Measurements from ENCODE around the gene HECW1.
A peak's percentile ranks its signal among the peaks of the same experiment; 100 is the strongest.
"Not testable (repeated sequence)": the region's sequence is repeated elsewhere in the genome, so short reads cannot be mapped to it uniquely, and the experiment has no call there.

HECW1 gene

DNA sequence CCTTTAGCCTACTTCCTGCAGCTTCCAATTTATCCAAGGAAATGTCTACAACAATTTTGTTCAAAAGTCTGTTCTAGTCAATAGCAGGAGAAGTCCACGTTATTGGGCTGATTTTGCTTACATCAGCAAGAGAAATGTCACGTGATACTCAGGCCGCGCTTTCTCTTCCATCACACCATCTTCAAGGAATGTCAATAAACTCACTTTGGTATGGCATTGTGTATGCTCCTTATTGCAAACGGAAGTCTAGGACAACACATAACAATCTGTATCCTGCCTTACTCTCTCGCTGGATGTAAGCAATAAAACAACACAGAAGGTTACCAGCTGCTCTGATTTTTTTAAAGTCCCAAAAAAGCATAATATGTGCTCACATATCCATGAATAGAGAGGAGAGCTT, 453.3 kb downstream of the HECW1 start:
- DNase-seq (ENCODE audit: low spot score) = no peak
- no peak for FAIRE-seq

DNA sequence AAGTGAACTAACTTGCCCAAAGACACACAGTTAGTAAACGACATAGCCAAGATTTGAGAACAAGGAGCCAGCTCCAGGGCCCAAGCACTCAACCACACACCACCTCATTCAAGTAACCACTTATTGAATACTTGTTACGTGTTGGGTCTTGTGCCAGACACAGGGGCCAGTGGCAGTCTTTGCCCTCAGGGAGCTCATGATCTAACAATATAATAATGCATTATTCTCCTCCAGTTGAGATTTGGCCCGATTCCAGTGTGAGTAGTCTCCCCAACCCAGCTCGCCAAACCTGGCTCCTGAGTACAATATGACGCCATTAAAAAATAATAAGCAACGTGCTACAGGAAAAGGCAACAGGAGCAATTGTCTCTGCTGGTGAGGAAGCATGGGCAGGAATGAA, 456.1 kb downstream of the HECW1 start:
- DNase-seq (ENCODE audit: low spot score) = no peak
- FAIRE-seq = no peak

DNA sequence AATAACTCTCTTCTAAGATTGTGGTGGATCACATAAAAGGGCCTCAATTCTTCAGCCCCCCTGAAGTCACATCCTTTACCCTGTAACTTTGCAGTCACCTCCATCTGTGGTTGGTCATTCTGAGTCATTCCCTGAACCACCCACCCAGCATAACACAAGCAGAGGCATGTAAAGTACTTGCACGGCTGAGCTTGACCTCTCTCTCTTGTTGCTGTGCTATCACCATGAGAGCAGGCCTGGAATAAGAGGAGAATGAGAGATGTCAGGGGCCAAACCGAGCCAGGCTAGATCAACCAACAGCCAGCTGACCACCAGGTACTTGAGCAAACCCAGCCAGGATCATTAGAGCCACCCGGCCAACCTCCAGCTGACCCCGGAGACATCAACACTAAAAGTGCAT, 457.0 kb downstream of the HECW1 start:
- no peak for FAIRE-seq
- peak; percentile 53 for DNase-seq (ENCODE audit: low spot score)

GRCh38 chr7:43570688-43571365, 458.4 kb downstream of the HECW1 start:
- DNase-seq (ENCODE audit: low spot score) (no peak), FAIRE-seq (no peak)

GRCh38 chr7:43572516-43573049, 460.1 kb downstream of the HECW1 start:
- DNase-seq (ENCODE audit: low spot score) (peak; percentile 88), FAIRE-seq (peak; percentile 77)

DNA sequence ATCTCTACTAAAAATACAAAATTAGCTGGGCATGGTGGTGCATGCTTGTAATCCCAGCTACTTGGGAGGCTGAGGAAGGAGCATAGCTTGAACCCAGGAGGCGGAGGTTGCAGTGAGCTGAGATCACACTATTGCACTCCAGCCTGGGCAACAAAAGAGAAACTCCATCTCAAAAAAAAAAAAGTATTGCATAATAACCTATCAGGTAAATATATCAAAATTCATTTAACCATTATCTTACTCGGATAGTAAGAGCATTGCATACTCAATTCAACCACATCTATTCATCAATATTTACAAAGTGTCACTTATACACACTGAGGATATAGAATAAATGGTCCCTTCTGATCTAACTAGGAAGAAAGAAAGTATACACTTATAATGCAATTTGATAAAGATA, 461.4 kb downstream of the HECW1 start:
- DNase-seq (ENCODE audit: low spot score); FAIRE-seq: not testable (repeated sequence)

GRCh38 chr7:43575506-43575905, 463.1 kb downstream of the HECW1 start:
- no peak for FAIRE-seq
- DNase-seq (ENCODE audit: low spot score) = no peak

DNA sequence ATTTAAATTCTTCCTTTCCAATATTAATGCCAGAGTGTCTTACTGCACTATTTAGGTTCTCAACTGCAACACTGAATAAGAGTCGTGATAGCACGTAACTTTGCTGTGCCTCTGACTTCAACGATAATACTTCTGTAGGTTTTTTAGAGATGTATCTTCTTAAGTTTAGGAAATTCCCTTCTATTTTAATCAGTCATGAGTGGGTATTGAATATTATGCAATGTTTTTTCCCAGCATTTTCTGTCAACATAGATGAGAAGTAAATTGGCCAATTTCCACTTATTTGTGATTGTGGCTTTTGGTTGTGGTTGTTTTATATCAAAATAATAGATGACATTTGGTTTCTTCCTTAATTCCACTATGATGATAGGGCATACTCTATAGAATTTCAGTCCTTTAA, 463.8 kb downstream of the HECW1 start:
- no peak for DNase-seq (ENCODE audit: low spot score)
- no peak for FAIRE-seq

- FAIRE-seq (no peak), DNase-seq (ENCODE audit: low spot score) (peak; percentile 31)
These were observed 465.1 kb downstream of the HECW1 start for GRCh38 chr7:43577485-43577951.

DNA sequence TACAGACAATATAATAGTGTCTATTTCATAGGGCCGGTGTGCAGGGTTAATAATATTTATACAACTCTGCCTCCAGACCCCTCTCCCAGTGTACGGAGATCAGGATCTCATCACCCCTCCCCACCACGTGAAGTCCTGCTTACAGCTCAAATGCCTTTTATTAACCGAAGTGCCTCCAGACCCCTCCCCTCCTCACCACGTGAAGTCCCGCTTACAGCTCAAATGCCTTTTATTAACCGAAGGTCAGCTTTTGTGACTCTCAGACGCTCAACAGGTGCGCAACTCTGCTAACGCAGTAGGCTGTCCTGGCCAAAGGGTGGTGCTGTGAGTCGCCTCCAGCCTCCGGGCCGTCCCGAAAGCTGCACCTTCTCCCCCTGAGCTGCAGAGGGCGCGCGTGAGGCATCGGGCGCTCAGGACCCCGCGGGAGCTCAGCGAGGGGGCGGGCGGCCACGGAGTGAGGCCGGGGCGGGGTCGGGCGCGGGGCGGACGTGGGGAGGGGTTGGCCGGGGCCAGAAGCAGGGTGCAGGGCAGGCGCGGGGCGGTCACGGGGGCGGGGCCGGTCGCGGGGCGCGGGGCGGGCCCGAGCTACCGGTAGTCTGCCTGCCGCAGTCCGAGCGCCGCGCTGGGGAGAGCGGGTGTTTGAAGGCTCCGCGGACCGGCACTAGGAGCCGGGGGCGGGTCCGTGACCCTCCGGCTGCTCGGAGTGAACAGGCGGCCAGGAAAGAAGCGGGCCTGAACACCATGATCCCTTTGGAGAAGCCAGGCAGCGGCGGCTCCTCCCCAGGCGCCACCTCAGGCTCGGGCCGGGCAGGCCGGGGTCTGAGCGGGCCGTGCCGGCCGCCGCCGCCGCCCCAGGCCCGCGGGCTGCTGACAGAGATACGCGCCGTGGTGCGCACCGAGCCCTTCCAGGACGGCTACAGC, 470.3 kb downstream of the HECW1 start, which contains the start of gene STK17A:
Gene STK17A, plus strand, starts transcription at position 606 of the 921 bp plus-strand sequence. Its CDS starts 136 bp downstream, at position 742.
- DNase-seq (ENCODE audit: low spot score) (peak; percentile 99), FAIRE-seq (peak; percentile 96)

GRCh38 chr7:43583424-43584194, 471.2 kb downstream of the HECW1 start:
- FAIRE-seq (peak; percentile 79), DNase-seq (ENCODE audit: low spot score) (peak; percentile 61)

DNA sequence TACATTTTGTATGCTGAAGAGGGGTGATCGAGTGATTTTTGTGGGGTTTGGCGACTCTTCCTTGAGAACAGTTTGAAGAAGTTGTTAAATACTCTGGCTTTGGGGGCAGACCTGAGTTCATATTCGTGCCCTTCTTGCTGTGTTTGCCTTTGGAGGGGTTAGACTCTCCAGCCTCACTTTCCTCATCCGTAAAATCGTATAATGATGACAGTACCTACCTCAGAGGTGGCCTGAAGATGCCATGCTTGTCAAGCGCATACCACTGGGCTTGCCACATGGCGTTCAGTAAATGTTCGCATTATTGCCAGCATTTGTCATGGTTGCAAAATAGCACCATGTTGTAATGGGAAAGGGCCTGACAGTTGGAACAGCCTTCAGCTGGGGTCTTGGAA, 471.7 kb downstream of the HECW1 start:
- FAIRE-seq = peak; percentile 83
- no peak for DNase-seq (ENCODE audit: low spot score)

- not testable (repeated sequence) for FAIRE-seq; DNase-seq (ENCODE audit: low spot score)
These were observed 472.3 kb downstream of the HECW1 start for GRCh38 chr7:43584733-43585132.

DNA sequence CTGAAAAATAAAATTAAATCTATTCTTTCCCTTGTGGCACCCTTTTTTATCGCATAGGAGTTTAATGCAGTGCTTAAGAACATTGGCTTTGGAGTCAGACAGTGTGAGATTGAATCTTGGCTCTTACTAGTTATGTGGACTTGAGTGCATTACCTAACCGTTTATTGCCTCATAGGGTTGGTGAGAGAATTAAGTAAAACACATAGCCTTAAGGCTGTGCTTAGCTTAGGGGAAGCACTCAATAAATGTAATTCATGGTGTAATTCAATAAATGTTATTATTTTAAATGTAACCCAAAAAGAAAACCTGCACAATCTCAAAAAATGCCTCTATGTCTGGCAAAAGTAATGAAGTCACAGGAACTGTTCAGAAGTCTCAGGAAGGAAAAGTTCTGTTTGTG, 473.1 kb downstream of the HECW1 start:
- FAIRE-seq (no peak), DNase-seq (ENCODE audit: low spot score) (no peak)

DNA sequence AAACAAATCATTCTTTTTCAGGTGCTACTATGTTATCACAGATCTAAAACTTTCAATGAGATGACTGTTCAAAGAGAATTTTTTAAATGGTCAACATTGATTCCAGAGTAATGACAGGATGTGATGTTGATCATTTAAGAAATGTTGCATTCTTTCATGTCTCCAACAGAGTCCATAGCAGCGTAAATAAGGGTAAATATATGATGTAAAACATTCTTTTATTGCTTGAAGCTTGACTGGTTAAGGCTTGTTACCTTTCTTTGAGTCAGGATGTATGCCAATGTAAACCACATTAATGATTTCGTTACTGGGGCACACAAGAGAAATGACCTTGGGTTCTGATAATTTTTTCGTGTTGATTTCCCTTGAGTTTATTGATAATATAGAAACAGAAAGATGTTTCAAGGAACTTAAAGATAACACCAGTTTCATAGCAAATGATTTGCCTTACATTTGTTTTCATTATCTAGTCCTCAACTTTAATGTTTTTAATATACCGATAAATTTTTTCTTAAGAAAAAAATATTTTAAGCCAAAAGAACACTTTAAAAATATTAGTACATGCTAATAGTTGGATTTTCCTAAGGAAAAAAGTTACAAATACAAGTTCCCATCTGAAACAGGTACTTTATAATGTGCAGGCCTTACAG, 473.9 kb downstream of the HECW1 start:
- no peak for FAIRE-seq
- no peak for DNase-seq (ENCODE audit: low spot score)

- no peak for DNase-seq (ENCODE audit: low spot score)
- FAIRE-seq = no peak
These were observed 476.2 kb downstream of the HECW1 start for GRCh38 chr7:43588477-43589132.

DNA sequence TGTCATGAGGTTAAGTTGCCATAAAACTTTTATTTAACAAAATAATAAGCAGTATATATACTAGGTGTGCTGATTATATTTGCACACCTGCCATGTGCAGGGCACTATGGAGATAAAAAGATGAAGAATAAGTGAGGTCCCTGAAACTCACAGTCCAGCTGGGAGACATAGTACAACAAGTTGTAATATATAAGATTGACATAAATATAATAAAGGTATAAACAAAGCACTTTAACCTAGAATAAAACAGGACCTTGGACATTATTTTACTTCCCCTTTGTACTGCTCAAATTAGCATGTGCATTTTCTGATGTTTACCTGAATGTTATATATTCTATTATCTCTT, 476.7 kb downstream of the HECW1 start:
- DNase-seq (ENCODE audit: low spot score) (no peak), FAIRE-seq (no peak)

- FAIRE-seq (no peak), DNase-seq (ENCODE audit: low spot score) (no peak)
These were observed 477.3 kb downstream of the HECW1 start for GRCh38 chr7:43589728-43590127.

GRCh38 chr7:43590862-43591557, 478.6 kb downstream of the HECW1 start:
- FAIRE-seq (no peak), DNase-seq (ENCODE audit: low spot score) (no peak)

Data from urothelium cell line (cell line).